NB4 (cell line): ENCODE data around the gene BICD1.

Experiments used
- CTCF ChIP-seq: IDR thresholded peaks from one replicate; pipeline ENCODE4 v1.5.1; 2012; ENCODE audit warnings: low read depth, low read length
- MYC ChIP-seq: IDR thresholded peaks from 2 replicates; pipeline ENCODE4 v1.6.1; 2011; ENCODE audit warnings: low read depth, low read length
- POLR2A ChIP-seq: IDR thresholded peaks from 2 replicates; pipeline ENCODE4 v1.6.1; 2011; ENCODE audit warnings: mild to moderate bottlenecking; ENCODE audit not compliant: insufficient read length; ENCODE audit errors: extremely low read depth

DNA sequence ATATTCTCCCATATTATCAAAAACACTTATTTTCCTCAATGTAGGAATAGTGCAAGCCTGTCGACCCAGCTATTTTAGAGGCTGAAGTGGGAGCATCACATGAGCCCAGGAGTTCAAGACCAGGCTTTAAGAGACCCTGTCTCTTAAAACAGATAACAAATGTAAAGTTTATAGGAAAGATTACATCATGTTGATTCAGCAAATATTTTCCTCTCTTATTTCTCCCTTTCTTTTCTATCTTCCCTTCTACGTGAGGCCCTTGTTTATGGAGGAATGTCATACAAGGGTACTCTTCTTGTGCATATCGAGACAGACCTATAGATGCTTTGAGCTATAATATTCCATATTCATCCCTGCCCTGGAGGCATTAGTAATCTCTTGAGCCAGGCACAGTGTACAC lies 256.2 kb downstream of the BICD1 start:
- TF ChIP-seq CTCF = no peak
- TF ChIP-seq POLR2A = no peak
- no peak for TF ChIP-seq MYC
